ENCODE measurements around the gene HID1.
"Not testable (repeated sequence)": the region's sequence is repeated elsewhere in the genome, so short reads cannot be mapped to it uniquely, and the experiment has no call there.

The HID1 gene

DNA sequence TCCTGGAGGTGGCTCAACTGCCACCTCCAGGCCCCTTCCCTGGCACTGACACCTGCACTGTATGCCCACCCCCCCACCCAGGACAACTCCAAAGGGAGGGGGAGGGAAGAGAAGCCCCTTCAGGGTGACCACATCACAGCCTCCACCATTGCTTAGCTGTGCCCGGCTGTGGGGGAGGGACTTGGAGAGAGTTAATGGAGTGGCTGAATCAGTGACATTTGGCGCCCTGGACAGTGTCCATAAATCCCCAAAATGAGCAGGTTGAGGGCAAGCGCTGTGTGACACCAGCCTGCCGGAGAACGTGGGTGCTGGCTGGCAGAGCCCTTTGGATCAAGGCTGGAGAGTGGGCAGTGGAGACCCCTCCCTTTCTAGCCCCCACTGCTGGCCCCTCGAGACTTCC is 50.4 kb downstream of the HID1 start:
- no peak for DNase-seq (ENCODE audit: low read depth in 2 of 2)

DNA sequence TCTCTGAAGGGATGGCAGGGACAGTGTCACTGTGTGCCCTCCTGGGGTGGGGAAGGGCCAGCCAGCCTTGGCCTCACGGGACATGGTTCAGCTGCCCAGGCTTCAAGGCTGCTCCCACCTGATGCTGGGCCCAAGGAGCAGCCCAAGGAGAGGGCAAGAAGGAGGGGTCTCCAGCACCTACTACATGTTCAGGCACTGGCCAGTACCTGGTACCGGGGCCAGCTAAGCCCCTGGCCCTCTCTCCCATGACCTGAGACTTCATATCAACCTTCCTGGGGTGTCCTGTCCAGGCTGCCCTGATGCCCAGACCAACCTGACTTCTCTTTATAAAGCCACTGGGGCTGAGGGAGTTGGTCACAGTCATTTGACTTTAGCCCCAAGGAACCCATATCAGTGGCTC is 50.8 kb downstream of the HID1 start:
- no peak for DNase-seq (ENCODE audit: low read depth in 2 of 2)

DNA sequence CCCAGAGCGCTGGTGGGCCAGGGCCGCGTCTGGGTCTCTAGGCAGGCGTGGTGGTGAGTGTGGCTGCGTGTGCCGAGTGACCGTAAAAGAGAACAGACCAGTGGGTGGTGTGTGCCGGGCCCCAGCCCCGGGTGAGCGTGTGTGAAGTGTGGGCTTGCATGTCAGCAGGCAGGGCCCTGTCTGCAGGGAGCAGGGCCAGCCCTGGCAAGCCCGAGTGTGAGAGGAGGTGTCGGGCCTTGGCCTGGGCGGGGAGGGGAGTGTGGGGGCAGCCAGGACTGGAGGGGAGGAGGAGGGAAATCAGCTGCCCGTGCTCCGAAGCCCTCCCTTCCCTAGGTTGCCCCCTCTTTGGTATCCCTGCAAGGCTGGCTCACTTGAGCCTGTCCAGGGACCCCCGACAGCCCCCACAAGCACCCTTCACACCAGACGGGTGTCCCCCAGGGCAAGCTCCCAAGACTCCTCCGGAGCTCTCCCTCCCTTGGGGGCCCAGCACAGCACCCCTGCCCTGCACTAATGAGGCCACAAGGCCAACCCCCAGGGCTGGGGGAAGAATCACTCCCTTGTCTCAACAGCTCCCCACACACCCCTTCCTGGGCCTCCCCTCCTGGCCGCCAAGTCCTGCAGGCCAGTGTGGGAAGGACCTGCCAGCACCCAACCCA is 51.4 kb downstream of the HID1 start:
- no peak for DNase-seq (ENCODE audit: low read depth in 2 of 2)

DNA sequence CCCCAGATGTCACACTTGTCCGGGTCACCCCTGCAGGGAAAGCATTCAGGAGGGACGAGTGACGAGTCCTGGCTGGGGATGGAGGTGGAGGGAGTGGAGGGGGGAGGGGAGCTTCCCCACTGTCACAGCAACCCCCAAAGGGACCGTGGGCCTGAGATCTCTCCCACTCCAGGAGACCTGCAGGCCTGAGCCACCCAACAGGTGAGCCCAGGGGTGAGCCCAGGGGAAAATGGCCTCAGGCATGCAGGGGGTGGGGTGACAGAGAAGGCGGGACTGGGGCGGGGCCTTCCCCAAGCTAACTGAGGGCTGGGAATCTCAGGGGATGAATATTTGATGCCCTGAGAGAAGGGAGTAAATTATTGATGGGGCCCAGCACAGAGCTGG is 51.9 kb downstream of the HID1 start:
- DNase-seq (ENCODE audit: low read depth in 2 of 2), result no peak

DNA sequence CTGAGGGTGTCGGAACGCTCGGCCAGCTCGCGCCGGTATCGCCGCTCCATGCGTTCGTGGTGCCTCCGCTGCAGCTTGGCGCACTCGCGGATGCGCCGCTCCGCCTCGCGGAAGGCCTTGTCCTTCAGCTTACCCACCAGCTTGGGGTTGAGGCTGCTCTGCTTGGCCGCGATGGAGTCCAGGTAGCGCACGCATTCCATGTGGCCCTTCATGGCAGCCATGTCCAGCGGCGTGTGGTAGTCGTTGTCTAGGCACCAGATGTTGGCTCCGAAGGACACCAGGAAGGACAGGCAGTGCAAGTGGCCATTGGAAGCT is 52.3 kb downstream of the HID1 start:
- no peak for DNase-seq (ENCODE audit: low read depth in 2 of 2)

DNA sequence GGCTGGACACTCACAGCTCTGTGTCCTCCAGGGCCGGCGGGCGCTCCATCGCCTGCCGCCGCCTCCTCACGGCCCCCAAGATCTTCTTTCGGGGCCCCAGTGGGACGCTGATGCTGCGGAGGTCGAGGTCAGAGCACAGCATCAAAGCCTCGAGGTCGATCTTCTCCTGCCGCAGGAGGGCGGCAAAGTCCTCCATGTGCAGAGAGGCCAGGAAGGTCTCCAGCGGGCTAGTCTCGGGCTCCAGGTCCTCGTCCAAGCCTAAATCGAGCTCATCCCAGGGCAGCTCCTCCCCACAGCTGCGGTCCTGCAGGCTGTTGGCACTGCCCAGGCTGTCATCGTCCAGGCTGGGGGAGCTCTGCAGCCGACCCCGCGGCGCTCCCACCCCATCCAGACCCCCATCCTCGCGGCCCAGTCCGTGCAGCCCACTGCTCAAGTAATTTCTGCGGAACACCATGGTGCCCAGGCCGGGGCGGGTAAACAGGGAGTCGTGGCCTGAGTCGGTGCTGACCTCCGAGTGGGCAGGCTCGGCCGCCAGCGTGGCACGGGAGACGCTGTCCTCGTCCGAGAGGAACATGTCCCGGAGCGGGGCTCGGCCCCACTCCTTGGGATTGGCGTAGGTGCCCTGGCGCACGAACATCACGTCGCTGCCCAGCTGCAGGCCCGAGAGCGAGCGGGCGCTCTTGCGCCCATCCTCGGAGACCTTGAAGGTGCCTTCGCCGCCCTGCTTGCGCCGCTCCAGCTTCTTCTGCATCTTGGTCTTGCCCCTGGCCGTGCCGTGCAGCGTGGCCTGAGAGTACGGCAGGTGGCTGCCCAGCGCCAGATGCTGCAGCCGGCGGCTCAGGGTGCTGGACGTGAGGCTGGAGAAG is 52.9 kb downstream of the HID1 start:
- no peak for DNase-seq (ENCODE audit: low read depth in 2 of 2)

DNA sequence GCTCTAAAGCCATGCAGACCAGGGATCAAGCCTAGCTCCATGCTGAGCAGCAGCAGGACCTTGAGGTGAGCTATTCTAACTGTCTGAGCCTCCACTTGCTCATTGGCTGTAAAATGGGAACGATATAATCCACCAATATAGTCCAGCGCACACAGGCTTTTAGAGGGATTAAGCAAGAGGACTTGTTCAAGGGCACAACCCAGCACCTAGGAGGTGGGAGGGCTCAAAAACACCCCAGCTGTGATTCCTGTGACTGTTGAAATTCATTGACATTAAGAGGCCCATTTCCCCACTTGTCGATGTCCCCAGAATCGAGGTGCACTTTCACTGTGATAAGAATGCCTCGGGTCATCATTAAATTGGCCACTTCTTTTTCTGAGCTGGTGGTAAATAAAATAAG is 53.7 kb downstream of the HID1 start:
- DNase-seq (ENCODE audit: low read depth in 2 of 2), result no peak

DNA sequence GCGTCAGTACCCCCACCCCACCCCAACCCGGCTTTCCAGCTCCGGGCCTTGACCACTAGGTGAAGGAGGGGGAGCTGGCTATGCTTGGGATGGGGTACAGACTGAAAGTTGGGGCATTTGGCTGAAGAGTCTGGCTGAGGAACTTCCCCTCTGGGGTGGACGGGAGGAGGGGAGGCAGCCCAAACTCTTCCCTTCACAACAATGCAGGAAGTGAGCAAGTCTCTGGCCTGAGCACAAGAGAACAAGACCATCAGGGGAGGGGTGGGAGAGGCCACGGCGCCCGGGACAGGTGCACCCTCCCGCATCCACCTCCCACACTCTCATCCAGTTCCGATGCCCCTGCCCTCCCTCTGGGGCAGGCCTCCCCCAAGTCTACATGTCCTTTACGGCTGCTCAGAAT is 55.1 kb downstream of the HID1 start:
- DNase-seq (ENCODE audit: low read depth in 2 of 2), result no peak

DNA sequence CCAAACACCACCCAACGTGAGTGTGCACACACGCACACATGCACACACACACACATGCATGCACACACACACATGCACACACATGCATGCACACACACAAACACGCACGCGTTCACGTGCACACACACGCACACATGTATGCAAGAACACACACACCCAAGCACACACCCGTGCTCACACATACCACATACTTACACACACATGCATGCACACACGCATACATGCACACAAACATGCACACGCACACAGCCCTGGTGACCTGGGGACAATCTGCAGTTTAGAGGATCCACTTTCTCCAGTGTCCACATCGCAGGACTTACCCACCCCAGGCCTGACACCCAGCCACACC is 55.7 kb downstream of the HID1 start:
- no peak for DNase-seq (ENCODE audit: low read depth in 2 of 2)

DNA sequence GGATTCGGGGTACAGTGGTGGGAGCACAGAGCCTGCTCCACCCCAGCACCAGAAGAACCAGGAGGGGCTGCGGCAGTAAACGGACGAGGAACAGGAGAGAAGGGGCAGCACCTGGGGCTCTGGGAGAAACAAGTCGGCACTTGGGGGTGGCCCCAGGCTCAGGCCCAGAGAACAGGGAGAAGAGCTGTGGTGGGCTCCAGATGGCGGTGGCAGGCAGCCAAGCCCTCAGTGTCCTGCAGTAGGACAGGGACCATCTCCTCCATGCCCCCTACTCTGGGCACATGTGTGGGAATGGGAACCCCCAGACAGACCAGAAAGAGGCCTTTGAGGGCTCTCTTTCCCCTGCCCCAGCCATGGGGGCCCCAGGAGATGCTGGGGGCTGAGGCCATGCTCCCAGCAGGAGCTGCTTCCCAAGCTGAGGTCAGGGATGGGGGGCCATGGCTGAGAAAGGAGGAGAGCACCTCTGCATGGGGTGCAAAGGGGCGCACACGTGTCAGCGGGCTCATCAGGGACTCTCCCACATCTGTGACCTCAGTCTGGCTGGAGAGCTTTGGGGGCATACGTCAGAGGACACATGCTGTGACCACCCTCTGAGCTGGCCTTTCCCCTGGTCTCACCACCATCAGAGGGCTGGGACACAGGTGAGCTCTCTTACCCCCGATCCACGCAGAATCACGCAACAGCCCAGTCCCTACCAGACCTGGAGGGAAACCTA is 56.3 kb downstream of the HID1 start:
- no peak for DNase-seq (ENCODE audit: low read depth in 2 of 2)

DNA sequence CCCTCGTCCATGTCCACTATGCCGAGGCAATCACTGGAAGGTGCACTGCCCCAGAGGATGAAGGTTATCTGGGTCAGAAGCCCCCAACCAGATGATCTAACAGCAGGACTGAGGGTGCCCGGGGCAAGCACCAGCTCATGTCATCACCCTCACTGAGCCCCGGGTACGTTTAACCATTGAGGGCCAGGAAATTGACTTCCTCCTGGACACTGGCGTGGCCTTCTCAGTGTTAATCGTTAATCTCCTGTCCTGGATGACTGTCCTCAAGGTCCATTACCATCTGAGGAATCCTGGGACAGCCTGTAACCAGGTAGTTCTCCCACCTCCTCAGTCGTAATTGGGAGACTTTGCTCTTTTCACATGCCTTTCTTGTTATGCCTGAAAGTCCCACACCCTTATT is 61.1 kb downstream of the HID1 start:
- not testable (repeated sequence) for DNase-seq (ENCODE audit: low read depth in 2 of 2)

DNA sequence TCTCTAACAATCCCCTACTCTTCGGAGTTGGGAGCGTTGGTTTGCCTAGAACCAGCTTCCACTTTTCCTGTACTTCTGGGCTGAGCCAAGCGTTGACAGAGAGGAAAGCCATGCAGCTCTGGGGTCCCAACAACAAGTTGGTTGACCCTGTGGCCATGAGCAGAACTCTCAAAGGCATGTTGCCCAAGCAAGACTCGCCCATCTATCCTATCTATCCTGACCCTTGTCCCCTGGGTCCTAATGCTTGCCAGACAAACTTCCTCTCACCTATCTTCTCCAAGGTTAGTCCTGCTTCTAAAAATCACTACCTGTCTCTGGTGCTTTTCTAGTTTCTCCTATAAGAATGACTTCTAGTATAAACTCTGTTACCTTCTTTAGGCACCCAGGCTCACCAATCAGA is 63.5 kb downstream of the HID1 start:
- DNase-seq (ENCODE audit: low read depth in 2 of 2), result not testable (repeated sequence)

DNA sequence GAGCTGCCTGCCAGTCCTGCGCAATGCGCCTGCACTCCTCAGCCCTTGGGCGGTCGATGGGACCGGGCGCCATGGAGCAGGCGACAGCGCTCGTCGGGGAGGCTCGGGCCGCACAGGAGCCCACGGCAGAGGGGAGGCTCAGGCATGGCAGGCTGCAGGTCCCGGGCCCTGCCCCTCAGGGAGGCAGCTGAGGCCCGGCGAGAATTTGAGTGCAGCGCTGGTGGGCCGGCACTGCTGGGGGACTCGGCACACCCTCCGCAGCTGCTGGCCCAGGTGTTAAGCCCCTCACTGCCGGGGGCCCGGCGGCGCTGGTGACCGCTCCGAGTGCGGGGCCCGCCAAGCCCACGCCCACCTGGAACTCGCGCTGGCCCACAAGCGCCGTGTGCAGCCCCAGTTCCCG is 65.5 kb downstream of the HID1 start:
- DNase-seq (ENCODE audit: low read depth in 2 of 2), result no peak

DNA sequence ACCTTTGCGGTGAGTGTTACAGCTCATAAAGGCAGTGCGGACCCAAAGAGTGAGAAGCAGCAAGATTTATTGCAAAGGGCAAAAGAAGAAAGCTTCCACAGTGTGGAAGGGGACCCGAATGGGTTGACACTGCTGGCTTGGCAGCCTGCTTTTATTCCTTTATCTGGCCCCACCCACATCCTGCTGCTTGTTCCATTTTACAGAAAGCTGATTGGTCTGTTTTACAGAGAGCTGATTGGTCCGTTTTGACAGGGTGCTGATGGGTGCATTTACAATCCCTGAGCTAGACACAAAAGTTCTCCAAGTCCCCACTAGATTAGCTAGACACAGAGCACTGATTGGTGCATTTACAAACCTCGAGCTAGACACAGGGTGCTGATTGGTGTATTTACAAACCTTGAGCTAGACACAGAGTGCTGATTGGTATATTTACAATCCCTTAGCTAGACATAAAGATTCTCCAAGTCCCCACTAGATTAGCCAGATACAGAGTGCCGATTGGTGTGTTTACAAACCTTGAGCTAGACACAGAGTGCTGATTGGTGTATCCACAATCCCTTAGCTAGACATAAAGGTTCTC is 66.3 kb downstream of the HID1 start:
- DNase-seq (ENCODE audit: low read depth in 2 of 2), result not testable (repeated sequence)

DNA sequence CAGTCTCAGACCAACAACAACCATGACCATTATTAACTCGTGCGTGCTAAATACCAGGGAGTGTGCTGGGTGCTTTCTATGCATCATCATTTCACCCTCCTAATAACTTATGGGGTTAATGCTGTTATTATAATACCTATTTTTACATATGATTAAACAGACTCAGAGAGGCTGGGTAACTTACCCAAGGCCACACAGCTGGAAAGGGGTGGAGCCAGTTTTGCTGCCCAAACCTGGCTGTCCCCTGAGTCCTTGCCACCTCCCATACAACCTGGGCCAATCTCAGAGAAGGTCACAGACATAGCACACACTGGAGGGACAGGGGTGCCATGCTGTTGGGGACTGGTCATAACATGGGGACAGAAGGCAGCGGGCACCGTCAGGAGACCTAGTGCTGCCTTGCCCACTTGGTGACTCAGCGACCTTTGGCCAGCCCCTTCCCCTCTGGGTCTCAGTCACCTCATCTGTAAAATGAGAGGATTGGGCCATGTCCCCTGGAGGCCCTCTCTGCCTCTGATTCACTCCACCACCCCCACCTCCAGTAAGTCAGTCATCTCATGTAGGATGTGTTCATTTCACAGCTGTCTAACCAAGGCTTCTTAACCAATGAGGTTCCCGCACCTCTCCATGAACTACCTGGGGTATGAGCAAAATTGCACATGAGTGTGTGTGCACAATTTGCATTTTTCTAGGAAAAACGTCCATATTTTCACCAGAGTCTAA is 67.7 kb downstream of the HID1 start:
- no peak for DNase-seq (ENCODE audit: low read depth in 2 of 2)

DNA sequence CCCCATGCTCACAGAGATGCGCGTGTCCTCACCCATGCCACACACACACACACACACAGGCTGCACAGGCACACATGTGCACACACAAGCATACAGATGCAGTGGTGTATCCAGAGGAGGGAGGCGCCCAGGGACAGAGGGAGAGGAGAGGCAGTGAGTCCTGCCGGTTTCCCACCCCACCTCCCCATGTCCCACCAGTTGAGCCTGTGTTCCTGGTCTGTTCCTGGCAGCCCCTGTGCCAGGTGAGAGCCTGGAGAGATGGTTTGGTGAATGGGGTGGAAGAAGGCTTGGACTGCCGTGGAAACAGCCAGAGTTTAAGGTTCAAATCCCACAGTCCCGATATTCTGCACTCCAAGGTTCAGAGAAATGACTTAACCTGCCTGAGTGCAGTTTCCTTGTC is 68.9 kb downstream of the HID1 start:
- no peak for DNase-seq (ENCODE audit: low read depth in 2 of 2)

DNA sequence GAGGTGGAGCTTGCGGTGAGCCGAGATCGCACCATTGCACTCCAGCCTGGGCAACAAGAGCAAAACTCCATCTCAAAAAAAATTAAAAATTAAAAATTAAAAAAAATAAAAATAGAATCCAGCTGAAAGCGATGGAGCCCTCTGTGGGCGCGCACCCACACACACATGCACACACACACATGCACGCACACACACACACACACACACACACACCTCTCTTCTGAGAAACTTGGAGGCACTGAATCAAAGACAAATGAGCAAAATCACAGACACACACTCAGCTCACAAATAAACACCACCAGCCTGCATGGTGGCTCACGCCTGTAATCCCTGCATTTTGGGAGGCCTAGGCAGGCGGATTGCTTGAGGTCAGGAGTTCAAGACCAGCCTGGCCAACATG is 69.5 kb downstream of the HID1 start:
- no peak for DNase-seq (ENCODE audit: low read depth in 2 of 2)

DNA sequence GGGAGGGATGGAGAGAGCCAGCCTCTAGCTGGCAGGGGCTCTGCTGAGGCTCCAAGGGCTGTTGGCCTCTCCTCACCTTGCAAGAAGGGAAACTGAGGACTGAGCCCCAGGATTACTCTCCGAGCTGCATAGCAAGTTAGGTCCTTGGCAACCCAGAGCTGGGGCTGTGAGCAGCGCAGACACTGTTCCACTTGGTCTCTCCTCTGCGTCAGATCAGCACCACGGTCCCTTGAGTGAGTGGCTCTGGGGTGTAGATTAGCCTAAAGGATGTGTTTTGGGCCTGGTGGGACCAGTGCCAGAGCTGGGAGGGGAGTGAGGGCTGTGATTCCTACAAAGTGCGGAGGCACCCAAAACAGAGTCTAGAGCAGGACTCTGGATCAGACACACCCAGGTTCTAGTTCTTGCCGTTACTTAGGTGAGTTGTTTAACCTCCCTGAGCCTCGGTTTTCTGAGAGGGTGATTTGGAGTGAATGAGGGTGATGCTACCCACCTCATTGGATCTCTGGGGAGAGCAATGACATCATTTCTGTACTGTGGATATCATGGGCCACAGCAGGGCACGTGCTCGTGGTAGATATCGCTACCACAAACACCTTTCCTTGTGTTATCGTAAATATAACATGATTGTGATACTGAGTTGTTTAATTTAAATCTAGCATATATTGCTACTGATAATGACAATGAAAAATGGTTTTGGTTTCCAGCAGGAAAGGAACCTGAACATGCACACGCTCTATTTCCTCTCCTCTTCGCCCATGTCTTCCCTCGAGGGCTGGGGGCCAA is 71.0 kb downstream of the HID1 start:
- DNase-seq (ENCODE audit: low read depth in 2 of 2), result no peak
